ENCODE data around the gene PSMD13.
"Not testable (repeated sequence)": the region's sequence is repeated elsewhere in the genome, so short reads cannot be mapped to it uniquely, and the experiment has no call there.

Gene PSMD13

DNA sequence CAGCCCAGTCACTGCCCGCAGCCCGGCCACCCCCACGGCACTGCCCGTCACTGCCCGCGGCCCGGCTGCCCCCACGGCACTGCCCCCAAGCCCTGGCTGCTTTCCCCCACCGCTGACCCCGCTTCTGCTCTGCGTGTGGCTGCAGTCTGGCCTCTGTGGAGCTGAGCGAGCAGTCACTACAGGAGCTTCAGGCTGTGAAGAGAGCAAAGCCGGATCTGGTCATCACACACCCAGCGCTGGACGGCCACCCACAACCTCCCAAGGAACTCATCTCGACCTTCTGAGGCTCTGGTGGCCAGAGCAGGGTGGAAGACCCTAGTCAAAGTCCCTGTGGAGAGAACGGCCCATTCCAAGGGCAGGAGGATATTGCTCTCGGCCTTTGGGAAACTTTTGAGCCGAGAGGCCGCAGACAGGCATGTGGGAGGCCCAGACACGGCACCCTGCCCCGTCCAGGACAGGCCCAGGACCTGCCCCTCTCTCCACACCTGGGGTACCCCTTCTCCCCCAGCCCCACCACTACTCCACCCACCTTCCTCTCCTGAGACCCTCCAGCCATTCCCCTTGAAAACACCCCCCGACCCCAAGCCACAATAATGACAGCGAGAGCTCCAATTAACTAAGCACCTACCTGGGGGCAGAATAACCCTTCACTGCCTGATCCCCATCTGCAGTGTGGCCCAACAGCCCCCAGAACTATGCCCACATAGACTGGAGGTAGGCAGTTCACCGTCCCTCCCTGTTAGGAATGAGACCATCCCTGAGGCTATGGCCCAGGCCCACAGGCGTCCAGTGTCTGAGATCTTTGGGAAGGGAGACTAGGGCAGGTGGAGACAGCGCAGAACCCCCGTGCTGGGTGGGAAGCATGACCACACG is 48.5 kb downstream of the PSMD13 start:
- no peaks in the 10 kb centered on the region for H3K36me3 ChIP-seq (ENCODE audit: control insufficient read depth, insufficient read depth, low read length)
- no peaks in the 10 kb centered on the region for H3K9me3 ChIP-seq (ENCODE audit: control insufficient read depth, low read length)
- peaks cover 4% of the 10 kb centered on the region for H3K4me1 ChIP-seq (ENCODE audit: control insufficient read depth, insufficient read depth, low read length, poor library complexity, severe bottlenecking)
- H3K27ac ChIP-seq (ENCODE audit: low read depth, low read length, severe bottlenecking), result no peak overlapping the region
- H3K4me3 ChIP-seq (ENCODE audit: extremely low read depth, insufficient read depth, low read length, poor library complexity, severe bottlenecking), result no peak overlapping the region
- 82 to 90% methylated on average over 19 to 26 of the region's 29 CpGs for WGBS, 2 experiments (ENCODE audit: insufficient coverage in 2 of 2)

DNA sequence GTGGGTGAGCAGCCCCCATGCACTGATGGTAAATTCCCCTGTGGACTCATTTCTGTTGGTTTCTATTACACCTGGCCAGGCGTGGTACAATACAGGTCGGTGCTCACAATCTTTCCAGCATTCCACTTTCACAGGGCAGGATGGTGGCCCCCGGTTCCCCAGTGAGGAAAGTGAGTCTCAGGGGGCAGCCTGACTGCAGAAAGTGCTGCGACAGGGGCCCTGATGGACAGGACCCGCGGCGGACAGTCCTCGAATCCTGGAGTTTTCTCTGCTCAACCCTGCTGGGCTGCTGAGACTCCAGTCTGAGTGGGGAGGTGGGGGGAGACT is 49.1 kb downstream of the PSMD13 start:
- Histone ChIP-seq H3K4me1 (ENCODE audit: control insufficient read depth, insufficient read depth, low read length, poor library complexity, severe bottlenecking) (peaks cover 5% of the 10 kb centered on the region), H3K36me3 (ENCODE audit: control insufficient read depth, insufficient read depth, low read length) (no peaks in the 10 kb centered on the region), H3K4me3 (ENCODE audit: extremely low read depth, insufficient read depth, low read length, poor library complexity, severe bottlenecking) (no peak overlapping the region), H3K27ac (ENCODE audit: low read depth, low read length, severe bottlenecking) (no peak overlapping the region), H3K9me3 (ENCODE audit: control insufficient read depth, low read length) (no peaks in the 10 kb centered on the region)
- 89 to 100% methylated on average over 2 to 8 of the region's 8 CpGs for WGBS, 2 experiments (ENCODE audit: insufficient coverage in 2 of 2)

DNA sequence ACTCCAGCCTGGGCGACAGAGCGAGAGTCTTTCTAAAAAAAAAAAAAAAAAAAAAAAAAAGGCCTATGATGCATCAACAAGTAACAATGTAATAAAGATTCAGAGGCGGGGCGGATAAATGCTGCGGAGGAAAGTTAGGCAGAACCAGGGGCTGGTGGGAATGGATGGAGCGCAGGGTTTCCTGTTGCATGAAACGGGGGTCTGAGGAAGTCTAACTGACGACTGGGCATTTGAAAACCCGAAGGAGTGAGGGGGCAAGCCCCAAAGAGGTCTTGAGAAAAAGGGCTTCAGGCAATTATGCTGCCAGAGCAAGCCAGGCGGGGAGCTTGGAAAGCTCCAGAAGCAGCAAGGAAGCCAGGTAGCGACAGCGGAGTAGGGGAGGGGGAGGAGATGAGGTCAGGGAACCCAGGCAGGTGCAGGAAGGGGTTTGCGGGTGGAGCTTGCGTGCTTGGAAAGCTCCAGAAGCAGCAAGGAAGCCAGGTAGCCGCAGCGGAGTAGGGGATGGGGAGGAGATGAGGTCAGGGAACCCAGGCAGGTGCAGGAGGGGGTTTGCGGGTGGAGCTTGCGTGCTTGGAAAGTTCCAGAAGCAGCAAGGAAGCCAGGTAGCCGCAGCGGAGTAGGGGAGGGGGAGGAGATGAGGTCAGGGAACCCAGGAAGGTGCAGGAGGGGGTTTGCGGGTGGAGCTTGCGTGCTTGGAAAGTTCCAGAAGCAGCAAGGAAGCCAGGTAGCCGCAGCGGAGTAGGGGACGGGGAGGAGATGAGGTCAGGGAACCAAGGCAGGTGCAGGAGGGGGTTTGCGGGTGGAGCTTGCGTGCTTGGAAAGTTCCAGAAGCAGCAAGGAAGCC is 50.4 kb downstream of the PSMD13 start:
- H3K36me3 ChIP-seq (ENCODE audit: control insufficient read depth, insufficient read depth, low read length); H3K4me3 ChIP-seq (ENCODE audit: extremely low read depth, insufficient read depth, low read length, poor library complexity, severe bottlenecking); H3K9me3 ChIP-seq (ENCODE audit: control insufficient read depth, low read length); H3K4me1 ChIP-seq (ENCODE audit: control insufficient read depth, insufficient read depth, low read length, poor library complexity, severe bottlenecking); H3K27ac ChIP-seq (ENCODE audit: low read depth, low read length, severe bottlenecking): not testable (repeated sequence)
- 90 to 93% methylated on average over 22 to 23 of the region's 27 CpGs for WGBS, 2 experiments (ENCODE audit: insufficient coverage in 2 of 2)

DNA sequence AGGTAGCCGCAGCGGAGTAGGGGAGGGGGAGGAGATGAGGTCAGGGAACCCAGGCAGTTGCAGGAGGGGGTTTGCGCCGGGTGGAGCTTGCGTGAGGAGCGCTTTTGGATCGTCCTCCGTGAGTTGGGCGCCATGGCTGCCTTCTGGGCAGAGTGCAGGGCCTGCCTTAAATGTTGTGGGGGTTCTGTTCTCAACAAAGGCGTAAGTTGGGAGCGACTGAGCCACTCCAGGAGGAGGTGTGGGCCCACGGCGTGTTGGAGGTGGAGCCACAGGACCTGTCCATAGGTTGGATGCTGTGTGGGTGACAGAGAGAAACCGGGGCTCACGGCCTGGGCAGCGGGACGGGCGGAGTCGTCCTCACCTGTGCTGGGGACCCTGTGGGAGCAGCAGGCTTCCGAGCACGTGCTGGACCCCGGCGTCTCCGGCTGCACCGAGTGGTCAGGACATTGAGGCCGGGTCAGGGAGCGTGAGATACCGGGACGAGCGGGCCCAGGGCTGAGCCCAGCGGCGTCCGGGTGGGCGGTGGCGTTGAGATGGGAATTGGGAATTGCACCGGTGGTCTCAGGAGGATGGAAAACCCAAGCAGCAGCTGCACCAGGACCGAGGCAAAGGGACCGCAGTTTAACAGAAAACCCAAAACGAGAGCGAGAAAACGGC is 51.2 kb downstream of the PSMD13 start:
- H3K27ac ChIP-seq (ENCODE audit: low read depth, low read length, severe bottlenecking), result no peak overlapping the region
- peak overlapping the region; percentile 54 for H3K4me3 ChIP-seq (ENCODE audit: extremely low read depth, insufficient read depth, low read length, poor library complexity, severe bottlenecking)
- H3K9me3 ChIP-seq (ENCODE audit: control insufficient read depth, low read length), result no peaks in the 10 kb centered on the region
- H3K36me3 ChIP-seq (ENCODE audit: control insufficient read depth, insufficient read depth, low read length), result peaks cover 9% of the 10 kb centered on the region
- H3K4me1 ChIP-seq (ENCODE audit: control insufficient read depth, insufficient read depth, low read length, poor library complexity, severe bottlenecking), result peaks cover 9% of the 10 kb centered on the region
- 39 to 45% methylated on average over 24 to 36 of the region's 41 CpGs for WGBS, 2 experiments (ENCODE audit: insufficient coverage in 2 of 2)

DNA sequence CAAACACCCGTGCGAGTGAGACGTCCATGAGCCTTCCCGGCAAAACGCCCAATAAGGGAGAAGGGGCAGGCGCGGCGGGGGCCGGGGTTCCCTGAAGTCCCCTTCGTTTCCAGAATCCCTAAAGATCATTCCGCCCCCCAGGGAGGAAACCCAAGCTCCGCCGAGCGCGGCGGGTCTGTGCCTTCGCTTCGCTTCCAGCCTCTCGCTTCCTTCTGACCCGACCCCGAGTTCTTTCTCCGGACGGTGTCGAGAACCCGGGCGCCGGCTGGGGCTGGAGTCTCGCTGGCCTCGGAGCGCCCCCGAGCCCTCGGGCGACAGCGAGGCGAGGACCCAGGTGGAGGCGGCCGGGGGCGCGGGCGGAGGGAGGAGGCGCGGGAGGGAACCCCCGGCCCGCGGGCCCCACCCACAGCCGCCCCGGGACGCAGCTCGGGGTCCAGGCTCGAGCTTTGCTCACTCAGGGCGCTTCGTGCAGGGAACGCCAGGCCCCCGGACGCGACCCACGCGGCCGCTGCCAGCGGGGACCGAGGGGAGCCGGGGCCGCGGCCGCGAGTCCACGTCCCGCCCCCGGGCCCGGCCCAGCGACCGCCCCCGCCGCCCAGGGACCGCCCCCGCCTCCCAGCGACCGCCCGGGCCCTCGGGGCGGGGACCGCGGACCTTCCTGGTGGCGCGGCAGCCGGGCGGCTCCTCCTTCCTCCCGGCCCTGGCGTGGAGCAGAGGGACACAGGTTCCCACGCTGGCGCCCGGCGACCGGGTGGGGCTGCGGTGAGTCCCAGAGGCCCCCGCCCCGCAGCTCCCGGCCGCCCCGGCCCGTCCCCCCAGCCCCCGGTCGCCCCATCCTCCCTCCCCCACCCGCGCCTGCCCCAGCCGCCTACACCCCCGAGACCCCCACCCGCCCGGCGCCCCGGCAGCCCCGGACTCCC is 52.0 kb downstream of the PSMD13 start, which contains the start of gene PGGHG:
Gene PGGHG (plus strand): TSS at position 649 of the 920 bp plus-strand sequence. CDS start 691 bp downstream, outside the sequence.
- 0 to 1% methylated on average over 48 to 87 of the region's 112 CpGs for WGBS, 2 experiments (ENCODE audit: insufficient coverage in 2 of 2)
- Histone ChIP-seq H3K9me3 (ENCODE audit: control insufficient read depth, low read length) (no peaks in the 10 kb centered on the region), H3K27ac (ENCODE audit: low read depth, low read length, severe bottlenecking) (no peak within 1 kb of the TSS), H3K4me3 (ENCODE audit: extremely low read depth, insufficient read depth, low read length, poor library complexity, severe bottlenecking) (peak within 1 kb of the TSS; percentile 54), H3K4me1 (ENCODE audit: control insufficient read depth, insufficient read depth, low read length, poor library complexity, severe bottlenecking) (peaks cover 9% of the 10 kb centered on the region), H3K36me3 (ENCODE audit: control insufficient read depth, insufficient read depth, low read length) (peaks cover 10% of the 10 kb centered on the region)

DNA sequence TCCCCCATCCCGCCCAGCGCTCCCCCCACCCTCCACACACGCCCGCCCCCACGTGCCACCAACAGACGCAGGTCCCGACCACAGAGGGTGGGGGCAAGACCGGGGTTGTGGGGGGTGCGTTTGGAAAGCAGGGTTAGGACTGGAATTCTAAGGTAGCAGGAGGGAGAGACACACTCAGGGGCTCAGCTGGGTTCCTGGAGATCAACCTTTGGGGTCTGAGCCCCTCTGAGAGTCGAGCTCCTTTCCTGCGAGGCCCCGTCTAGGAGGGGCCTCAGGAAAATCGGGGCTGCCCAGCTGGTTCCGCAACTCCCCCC is 52.6 kb downstream of the PSMD13 start:
- WGBS, 2 experiments (ENCODE audit: insufficient coverage in 2 of 2), result 57 to 72% methylated on average over 6 to 9 of the region's 14 CpGs
- peaks cover 9% of the 10 kb centered on the region for H3K4me1 ChIP-seq (ENCODE audit: control insufficient read depth, insufficient read depth, low read length, poor library complexity, severe bottlenecking)
- peak overlapping the region; percentile 54 for H3K4me3 ChIP-seq (ENCODE audit: extremely low read depth, insufficient read depth, low read length, poor library complexity, severe bottlenecking)

DNA sequence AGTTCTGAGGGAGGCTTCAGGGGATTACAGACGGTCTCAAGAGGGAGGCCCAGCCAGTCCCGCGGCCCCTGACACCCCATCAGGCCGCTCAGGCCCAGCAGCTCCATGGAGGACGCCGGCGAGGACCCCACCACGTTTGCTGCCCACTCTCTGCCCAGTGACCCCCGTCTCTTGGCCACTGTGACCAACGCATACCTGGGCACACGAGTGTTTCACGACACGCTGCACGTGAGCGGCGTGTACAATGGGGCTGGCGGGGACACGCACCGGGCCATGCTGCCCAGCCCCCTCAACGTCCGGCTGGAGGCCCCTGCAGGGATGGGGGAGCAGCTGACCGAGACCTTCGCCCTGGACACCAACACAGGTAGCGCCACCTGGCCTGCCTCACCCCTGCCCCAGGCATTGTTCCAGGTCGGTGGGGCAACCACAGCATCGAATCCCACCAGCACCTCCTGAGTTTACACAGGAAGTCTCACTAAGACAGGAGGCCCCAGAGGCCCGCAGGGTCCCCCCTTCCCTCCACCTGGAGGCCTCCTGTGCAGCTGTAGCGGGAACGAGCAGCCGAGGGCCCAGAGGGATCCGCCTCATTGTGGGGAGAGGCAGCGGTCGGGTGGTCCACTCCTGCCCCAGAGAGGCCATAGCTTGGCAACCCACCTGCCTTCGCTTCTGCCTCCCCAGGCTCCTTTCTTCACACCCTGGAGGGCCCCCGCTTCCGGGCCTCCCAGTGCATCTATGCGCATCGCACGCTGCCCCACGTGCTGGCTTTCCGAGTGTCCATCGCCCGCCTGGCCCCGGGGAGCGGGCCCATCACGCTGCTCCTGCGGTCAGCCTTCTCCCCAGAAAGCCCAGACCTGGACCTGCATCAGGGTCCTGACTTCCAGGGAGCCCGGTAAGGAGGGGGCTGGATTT is 53.2 kb downstream of the PSMD13 start:
- Histone ChIP-seq H3K27ac (ENCODE audit: low read depth, low read length, severe bottlenecking) (no peak overlapping the region), H3K36me3 (ENCODE audit: control insufficient read depth, insufficient read depth, low read length) (peaks cover 12% of the 10 kb centered on the region), H3K9me3 (ENCODE audit: control insufficient read depth, low read length) (no peaks in the 10 kb centered on the region), H3K4me1 (ENCODE audit: control insufficient read depth, insufficient read depth, low read length, poor library complexity, severe bottlenecking) (peaks cover 9% of the 10 kb centered on the region), H3K4me3 (ENCODE audit: extremely low read depth, insufficient read depth, low read length, poor library complexity, severe bottlenecking) (peak overlapping the region; percentile 54)
- whole genome bisulfite sequencing, 2 experiments (ENCODE audit: insufficient coverage in 2 of 2), result 91 to 92% methylated on average over 38 to 48 of the region's 48 CpGs

More for the DNA sequence above, 52.6 kb downstream of the PSMD13 start:
- peaks cover 12% of the 10 kb centered on the region for H3K36me3 ChIP-seq (ENCODE audit: control insufficient read depth, insufficient read depth, low read length)
- H3K9me3 ChIP-seq (ENCODE audit: control insufficient read depth, low read length), result no peaks in the 10 kb centered on the region
- no peak overlapping the region for H3K27ac ChIP-seq (ENCODE audit: low read depth, low read length, severe bottlenecking)

DNA sequence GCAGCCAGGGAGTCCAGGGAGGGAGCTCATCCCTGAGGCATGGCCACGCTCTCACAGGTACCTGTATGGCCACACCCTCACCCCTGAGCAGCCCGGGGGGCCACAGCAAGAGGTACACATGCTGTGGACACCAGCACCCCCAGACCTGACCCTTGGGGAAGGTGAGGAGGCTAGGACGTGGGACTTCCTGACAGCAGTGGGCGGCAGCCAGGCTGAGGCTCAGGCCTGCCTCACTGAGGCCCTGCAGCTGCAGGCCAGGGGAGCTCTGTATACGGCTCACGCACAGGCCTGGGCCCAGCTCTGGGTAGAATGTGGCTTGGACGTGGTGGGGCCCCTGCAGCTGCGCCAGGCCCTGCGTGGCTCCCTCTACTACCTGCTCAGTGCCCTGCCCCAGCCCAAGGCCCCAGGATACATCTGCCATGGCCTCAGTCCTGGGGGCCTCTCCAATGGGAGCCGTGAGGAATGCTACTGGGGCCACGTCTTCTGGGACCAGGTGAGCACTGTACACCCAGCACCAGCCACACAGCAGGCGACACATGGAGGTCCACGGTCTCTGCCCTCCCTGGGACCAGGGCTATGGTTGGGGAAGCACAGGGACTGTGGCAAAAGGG is 54.0 kb downstream of the PSMD13 start:
- Histone ChIP-seq H3K36me3 (ENCODE audit: control insufficient read depth, insufficient read depth, low read length) (peaks cover 12% of the 10 kb centered on the region), H3K4me3 (ENCODE audit: extremely low read depth, insufficient read depth, low read length, poor library complexity, severe bottlenecking) (no peak overlapping the region), H3K4me1 (ENCODE audit: control insufficient read depth, insufficient read depth, low read length, poor library complexity, severe bottlenecking) (peaks cover 9% of the 10 kb centered on the region), H3K9me3 (ENCODE audit: control insufficient read depth, low read length) (no peaks in the 10 kb centered on the region), H3K27ac (ENCODE audit: low read depth, low read length, severe bottlenecking) (no peak overlapping the region)
- 93 to 97% methylated on average over 8 to 13 of the region's 13 CpGs for whole genome bisulfite sequencing, 2 experiments (ENCODE audit: insufficient coverage in 2 of 2)

Measured in mesodermal cell (in vitro differentiated cells).